HG02938 (cell line): ENCODE results near the gene NTHL1.

Experiments used
- ATAC-seq: cut with Tn5 transposase; IDR thresholded peaks from one replicate; pipeline ENCODE4 v1.9.1; 2021; ENCODE audit warnings: mild to moderate bottlenecking, moderate library complexity; ENCODE audit not compliant: unreplicated experiment

The NTHL1 gene

GRCh38 chr16:2031081-2031577 lies 16.5 kb downstream of the NTHL1 start:
- no peak for ATAC-seq

DNA sequence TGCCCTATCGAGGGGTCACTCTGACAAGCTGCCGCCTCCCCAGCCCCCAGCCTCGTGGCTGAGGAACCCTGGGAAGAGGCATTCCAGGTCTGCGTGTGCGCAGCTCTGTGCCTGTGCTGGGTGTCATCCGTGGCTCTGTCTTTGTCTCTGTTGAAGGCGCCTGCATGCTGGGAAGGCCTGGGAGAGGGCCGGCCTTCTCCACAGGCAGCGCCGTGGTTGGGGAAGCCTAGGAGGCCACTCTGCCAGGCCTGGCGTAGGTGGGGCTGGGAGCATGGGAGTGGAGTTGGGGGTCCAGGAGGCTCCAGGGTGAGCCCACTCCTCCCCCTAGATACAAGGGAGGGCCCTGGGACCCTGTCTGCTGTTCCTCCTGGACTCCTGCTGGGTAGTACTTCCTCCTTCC lies 17.6 kb downstream of the NTHL1 start:
- no peak for ATAC-seq

GRCh38 chr16:2029350-2029749 lies 18.3 kb downstream of the NTHL1 start:
- ATAC-seq, result no peak

GRCh38 chr16:2028620-2029220 lies 18.9 kb downstream of the NTHL1 start:
- no peak for ATAC-seq

DNA sequence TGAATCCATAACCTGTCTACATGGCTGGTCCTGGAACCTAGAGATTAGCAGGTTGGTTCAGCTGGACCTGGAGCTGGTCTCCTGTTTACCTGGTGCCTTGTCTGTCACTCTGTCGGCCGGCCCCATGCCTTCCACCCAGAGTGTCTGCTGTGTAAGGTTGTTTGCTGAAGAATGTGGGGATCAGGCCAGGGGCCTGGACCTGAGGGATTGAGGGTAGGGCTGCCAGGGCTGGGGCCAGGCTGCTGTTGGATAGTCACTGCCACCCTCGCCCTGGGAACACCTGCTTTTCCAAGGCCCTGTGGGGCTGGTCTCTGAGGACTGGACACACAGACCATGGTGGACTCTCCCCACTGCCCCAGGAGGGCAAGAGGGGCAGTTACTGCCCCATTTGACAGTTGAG lies 19.5 kb downstream of the NTHL1 start:
- ATAC-seq, result no peak

DNA sequence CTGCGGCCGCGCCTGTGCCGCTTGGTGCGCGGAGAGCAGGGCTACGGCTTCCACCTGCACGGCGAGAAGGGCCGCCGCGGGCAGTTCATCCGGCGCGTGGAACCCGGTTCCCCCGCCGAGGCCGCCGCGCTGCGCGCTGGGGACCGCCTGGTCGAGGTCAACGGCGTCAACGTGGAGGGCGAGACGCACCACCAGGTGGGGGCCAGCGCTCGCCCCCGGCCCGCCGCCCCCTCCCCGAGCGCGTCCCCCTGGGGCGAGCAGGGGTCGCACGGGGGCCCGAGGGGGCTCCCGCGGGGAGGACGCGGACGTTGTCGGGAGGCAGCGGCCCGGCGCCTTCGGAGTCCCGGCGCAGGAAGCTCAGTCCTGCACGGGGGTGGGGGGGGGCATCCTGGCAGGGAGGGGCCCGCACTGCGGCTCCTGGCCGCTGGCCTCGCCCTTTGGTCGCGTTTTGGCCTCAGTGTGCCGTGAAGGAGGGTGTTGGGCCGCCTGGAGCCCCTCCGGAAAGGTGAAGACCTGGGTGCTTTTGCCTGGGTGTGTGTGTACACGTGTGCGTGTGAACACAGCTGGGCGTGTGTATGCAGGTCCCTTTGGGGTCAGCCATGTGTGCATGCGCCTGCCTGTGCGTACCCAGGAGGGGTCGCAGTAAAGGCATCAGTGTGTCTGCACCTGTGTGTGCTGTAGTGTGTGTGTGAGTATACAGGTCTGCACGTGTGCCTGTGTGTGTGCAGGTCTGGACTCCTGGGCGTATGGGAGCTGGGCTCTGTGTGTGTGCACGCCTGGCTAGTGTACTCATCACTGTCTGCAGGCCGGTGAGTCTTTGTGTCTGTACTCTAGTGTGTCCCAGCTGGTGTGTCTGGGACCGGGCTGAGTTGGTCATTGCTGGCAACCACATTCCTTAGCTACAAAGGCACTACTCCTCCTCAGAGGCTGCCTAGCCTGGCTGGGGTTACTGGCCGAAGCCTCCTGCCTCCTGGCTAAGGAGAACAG lies 20.3 kb downstream of the NTHL1 start:
- ATAC-seq, result no peak

GRCh38 chr16:2026461-2027023 lies 21.1 kb downstream of the NTHL1 start, which contains the start of gene NHERF2:
Gene NHERF2, plus strand, starts transcription at chr16:2026902. Its CDS starts 104 bp downstream, at chr16:2027006.
- no peak for ATAC-seq

DNA sequence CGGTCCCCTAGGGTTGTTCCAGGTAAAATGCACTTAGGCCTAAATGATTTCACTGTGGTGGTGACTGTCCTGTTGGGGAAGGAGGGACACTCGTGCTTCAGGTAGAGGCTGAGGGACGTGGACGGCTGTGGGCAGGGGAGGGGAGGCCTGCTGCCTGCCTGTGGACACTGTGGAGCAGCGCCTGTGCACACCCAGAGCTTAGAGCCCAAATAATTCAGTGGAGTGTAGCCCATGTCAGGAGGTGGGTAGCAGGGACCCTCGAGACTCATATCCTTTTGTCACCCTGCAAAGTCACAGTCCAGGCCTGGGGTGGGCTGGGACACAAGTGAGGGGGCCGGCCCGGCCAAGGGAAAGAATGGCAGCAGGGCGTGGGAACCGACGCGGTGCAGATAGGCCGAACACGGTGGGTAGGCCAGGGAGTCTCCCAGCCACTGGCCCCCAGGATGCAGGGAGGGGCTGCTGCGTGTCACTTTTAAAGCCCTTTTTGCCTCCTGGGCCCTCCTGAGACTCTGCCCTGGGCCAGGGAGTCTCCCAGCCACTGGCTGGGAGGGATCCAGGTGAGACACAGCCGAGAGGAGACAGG lies 21.7 kb downstream of the NTHL1 start:
- no peak for ATAC-seq

DNA sequence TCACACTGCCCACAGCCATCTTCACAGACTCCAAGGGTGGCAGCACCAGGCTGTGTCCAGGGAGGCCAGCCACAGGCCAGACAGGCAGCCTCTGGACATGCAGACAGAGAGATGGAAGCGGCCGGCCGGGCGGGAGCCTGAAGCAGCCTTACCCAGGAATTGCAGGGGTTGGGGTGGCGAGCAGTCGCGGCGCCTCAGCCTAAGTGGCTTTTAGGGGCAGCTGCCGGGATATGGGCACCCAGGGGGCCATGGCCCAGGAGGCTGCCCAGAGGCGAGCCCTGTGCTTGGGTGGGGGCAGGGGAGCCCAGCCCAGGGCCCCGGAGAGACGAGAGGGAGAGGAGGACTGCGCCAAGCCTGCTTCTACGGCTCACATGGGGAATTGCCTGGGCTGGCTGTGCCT lies 22.4 kb downstream of the NTHL1 start:
- ATAC-seq, result no peak

DNA sequence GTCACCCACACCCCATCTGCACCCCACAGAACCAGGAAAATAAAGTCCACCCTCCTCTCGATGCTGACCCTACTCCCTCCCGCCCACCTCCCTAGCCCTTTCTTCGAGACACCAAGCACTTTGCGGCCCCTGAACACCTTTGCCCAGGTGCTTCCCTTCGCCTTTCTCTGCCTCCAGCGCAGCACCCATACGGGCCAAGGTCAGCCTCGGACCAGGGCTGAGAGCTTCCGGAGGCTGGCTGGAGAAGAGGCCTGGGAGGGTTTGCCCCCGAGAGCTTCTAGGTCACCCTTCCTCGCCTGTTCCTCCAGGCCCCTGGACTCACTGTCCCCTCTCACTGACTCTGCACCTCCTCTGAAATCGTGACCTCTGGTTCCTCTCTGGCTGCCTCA lies 23.6 kb downstream of the NTHL1 start:
- no peak for ATAC-seq

GRCh38 chr16:2023092-2024031 lies 24.3 kb downstream of the NTHL1 start:
- no peak for ATAC-seq

GRCh38 chr16:2022723-2023091 lies 24.9 kb downstream of the NTHL1 start:
- ATAC-seq, result no peak

- ATAC-seq, result no peak
These were observed 27.5 kb downstream of the NTHL1 start for GRCh38 chr16:2019921-2020831.

DNA sequence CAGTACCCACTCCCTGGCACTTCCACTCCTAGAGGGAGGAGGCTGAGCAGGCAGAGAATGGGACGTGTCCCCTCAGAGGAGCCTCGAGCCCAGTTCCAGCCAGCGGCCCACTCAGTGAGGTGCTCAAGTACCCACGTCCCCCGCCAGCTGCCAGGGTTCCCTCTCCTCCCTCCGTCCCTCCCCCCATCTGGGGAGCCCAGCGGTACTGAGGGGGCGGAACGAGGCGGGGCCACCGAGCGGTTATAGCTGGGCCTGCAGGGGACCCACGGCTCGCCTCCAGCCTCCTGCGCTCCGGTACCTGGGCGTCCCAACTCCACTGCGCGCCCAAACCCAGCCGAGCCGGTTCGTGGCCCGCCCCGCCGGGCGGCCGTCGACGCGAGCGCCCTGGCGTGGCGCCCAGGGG lies 28.1 kb downstream of the NTHL1 start, which contains the start of gene NPW:
NPW (plus strand) TSS at position 268 of the 403 bp plus-strand sequence.
- ATAC-seq, result no peak

GRCh38 chr16:2016407-2016922 lies 31.2 kb downstream of the NTHL1 start:
- no peak for ATAC-seq

- ATAC-seq, result no peak
These were observed 31.8 kb downstream of the NTHL1 start for GRCh38 chr16:2015947-2016208.

DNA sequence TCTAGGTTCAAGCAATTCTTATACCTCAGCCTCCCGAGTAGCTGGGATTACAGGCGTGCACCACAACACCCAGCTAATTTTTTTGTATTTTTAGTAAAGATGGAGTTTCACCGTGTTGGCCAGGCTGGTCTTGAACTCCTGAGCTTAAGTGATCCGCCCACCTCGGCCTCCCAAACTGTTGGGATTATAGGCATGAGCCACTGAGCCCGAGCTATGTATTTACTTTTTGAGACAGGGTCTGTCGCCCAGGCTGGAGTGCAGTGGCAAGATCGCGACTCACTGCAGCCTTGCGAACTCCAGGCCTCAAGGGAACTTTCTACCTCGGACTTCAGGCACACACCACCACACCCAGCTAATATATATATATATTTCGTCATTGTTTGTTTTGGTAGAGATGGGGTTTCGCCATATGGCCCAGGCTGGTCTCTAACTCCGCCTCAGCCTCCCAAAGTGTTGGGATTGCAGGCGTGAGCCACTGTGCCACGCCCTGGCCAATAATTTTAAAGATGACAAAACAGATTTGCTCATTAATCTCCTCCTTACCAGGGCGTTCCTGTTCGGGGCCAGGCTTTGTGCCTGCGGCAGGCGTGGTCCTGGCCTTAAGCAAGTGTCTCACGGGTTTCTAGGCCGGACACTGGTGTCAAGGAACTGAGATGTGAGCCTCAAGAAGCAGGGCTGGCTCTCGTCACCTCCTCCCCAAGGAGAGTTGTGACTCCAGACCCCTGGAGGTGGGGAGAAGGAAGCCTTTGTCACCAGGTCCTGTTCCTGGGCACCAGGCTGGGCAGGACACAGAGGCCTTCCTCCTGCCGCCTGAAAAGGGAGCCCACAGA lies 32.3 kb downstream of the NTHL1 start:
- ATAC-seq, result no peak

DNA sequence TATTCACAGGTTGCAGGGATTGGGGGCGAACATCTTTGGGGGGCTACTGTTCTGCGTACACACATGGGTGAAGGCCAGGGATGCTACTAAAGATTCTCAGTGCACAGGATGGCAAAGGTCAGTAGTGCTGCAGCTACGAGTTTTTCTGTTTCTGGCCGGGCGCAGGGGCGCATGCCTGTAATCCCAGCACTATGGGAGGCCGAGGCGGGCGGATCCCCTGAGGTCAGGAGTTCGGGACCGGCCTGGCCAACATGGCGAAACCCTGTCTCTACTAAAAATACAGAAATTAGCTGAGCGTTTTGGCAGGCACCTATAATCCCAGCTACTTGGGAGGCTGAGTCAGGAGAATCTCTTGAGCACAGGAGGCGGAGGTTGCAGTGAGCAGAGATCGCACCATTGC lies 34.1 kb downstream of the NTHL1 start:
- ATAC-seq, result no peak
